ENCODE measurements around the gene GNAZ.

GNAZ gene

GRCh38 chr22:23155143-23155542 lies 84.8 kb downstream of the GNAZ start:
- no peak for DNase-seq (ENCODE audit: low read depth)

GRCh38 chr22:23155831-23156230 lies 85.5 kb downstream of the GNAZ start:
- no peak for DNase-seq (ENCODE audit: low read depth)

GRCh38 chr22:23156286-23156685 lies 86.0 kb downstream of the GNAZ start:
- no peak for DNase-seq (ENCODE audit: low read depth)

- DNase-seq (ENCODE audit: low read depth), result no peak
Measured at GRCh38 chr22:23157560-23158515, 87.5 kb downstream of the GNAZ start.

GRCh38 chr22:23158516-23159290 lies 88.4 kb downstream of the GNAZ start:
- no peak for DNase-seq (ENCODE audit: low read depth)

DNA sequence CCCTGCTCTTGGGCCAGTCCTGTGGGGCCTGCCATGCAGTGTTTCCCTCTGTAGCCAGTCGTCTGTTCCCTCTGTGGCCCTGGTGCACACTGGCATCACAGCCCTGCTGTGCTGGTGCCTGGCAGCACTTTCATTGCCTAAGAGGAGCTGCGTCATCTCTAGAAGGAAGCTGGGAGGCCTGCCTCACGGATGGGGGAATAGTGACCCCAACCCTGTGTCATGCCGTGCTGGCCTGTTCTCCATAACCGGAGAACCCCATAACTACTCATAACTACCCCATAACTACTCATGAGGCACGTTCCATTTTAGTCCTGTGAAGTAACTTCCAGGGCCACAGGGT lies 88.9 kb downstream of the GNAZ start:
- no peak for DNase-seq (ENCODE audit: low read depth)

GRCh38 chr22:23161029-23161428 lies 90.7 kb downstream of the GNAZ start:
- no peak for DNase-seq (ENCODE audit: low read depth)

GRCh38 chr22:23161574-23161973 lies 91.3 kb downstream of the GNAZ start:
- DNase-seq (ENCODE audit: low read depth), result no peak

GRCh38 chr22:23163665-23164064 lies 93.3 kb downstream of the GNAZ start:
- peak; percentile 18 for DNase-seq (ENCODE audit: low read depth)

GRCh38 chr22:23164091-23164490 lies 93.8 kb downstream of the GNAZ start:
- DNase-seq (ENCODE audit: low read depth), result no peak

DNA sequence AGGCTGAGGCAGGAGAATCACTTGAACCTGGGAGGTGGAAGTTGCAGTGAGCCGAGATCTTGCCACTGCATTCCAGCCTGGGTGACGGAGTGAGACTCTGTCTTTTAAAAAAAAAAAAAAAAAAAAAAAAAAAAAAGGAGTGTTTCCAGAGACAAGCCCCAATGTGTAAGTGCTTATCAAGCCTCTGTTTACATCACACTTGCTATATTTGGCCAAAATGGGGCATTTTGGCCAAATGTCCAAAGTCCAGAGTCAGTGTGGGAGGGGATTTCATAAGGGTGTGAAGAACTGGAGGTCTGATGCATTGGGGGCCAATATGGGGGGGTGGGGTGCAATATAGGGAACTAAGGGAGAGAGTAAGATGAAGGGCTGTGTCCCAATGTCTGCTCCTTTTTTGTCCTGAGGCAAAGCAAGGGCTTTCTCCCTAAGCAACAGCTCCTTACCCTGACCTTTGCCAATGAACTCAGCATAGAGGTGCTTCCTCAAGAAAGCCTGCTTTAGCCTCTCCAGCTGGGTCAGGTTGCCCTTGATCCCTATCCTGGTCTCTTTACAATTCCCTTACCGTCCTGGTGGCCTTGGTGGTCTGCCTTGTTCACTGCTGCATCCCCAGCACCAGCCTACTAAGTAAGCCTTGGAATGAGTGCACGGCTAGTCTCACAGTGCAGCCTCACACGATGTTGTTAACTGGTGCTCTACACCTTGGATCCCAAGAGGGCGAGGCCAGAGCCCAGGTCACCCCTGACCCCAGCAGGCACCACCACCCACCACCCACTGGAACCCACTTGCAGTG lies 95.9 kb downstream of the GNAZ start:
- DNase-seq (ENCODE audit: low read depth), result no peak

DNA sequence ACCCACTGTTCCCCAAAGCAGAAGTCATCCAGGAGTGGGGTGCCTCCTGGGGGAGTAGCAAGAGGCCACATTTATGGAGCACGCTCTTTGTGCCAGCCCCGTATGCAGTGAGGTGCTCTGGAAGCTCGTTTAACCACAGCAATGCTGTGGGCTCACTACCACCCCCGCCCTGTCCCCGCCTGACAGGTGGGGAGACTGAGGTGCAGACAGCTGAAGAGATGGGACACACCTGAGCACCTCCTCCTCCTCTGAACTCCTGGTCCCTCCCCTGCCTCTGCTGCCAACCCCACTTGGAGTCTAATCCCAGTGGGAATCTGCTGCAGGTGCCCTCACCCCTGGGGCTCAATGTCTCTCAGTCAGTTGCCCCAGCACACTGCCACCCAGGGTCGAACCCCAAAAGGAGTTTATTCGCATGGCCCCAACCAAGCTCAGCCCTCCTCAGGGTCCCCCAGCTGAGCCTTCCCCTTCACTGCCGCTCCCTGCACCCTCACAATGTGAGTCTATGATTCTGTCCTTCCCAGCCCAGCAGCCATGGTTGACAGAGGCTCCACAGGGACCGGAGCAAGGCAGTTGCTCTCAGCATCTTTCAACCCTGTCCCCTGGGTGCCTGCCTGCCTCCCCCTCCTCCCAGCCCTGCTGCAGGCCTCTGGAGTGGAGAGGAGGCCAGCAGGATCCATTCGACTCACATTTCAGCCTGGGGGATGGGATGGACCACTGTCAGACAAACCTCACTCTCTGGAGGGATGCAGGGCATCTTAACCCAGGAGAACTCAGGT lies 96.7 kb downstream of the GNAZ start:
- no peak for DNase-seq (ENCODE audit: low read depth)

DNA sequence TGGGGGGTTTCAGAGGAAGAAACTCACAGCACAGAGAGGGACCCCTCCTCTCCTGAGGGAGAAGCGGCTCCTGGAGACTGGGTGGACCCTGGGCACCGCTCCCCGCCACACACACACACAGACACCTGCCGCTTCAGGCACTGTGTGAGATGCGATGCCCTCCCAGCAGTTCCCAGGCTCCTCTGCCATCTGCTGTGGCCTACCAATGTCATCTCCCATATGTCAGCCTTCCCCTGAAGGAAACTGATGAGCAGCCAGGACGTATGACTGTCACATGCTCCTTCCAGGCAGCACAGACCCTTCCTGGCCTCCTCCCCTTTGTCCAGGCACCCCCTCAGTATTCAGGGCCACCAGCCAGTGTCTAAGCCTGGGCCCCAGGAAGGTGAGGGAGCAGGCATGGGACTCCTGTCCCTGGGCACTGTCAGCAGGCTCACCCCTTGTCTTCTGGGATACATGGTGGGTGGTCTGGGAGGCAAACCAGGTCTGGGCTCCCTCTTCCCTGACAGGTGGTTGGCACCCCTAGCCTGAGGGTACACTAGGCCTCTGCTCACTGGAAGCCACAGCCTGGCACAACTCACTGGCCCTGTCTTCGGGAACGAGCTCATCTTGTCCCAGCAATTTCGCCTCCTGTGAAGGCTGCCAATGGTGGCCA lies 98.2 kb downstream of the GNAZ start:
- no peak for DNase-seq (ENCODE audit: low read depth)

GRCh38 chr22:23169043-23169406 lies 98.7 kb downstream of the GNAZ start:
- DNase-seq (ENCODE audit: low read depth), result no peak

All from fibroblast of the conjunctiva (primary cell).